NCI-H226 (cell line): Measurements from ENCODE around the gene NPTXR.
A peak's percentile ranks its signal among the peaks of the same experiment; 100 is the strongest.

Experiments
- DNase-seq: peaks from one replicate; pipeline ENCODE4 v3.0.0-alpha.2; 2015

NPTXR gene

GRCh38 chr22:38843657-38844314, at the start of gene NPTXR:
NPTXR (minus strand) TSS chr22:38844028.
- DNase-seq = no peak

GRCh38 chr22:38891256-38891655, 47.4 kb upstream of the NPTXR start:
- DNase-seq = no peak

- no peak for DNase-seq
Measured at GRCh38 chr22:38890377-38890776, 46.5 kb upstream of the NPTXR start.

GRCh38 chr22:38886333-38886732, 42.5 kb upstream of the NPTXR start:
- no peak for DNase-seq

- no peak for DNase-seq
Measured at GRCh38 chr22:38882972-38883622, 39.3 kb upstream of the NPTXR start.

GRCh38 chr22:38881997-38882879, 38.4 kb upstream of the NPTXR start:
- DNase-seq = no peak

GRCh38 chr22:38881464-38881871, 37.6 kb upstream of the NPTXR start:
- DNase-seq = no peak

- no peak for DNase-seq
Measured at GRCh38 chr22:38879961-38880360, 36.1 kb upstream of the NPTXR start.

- DNase-seq = no peak
Measured at GRCh38 chr22:38879108-38879729, 35.4 kb upstream of the NPTXR start.

GRCh38 chr22:38878001-38878400, 34.2 kb upstream of the NPTXR start:
- DNase-seq = no peak

- no peak for DNase-seq
Measured at GRCh38 chr22:38874529-38875222, 30.8 kb upstream of the NPTXR start.

- no peak for DNase-seq
Measured at GRCh38 chr22:38873469-38874411, 29.9 kb upstream of the NPTXR start.

GRCh38 chr22:38872831-38873248, 29.0 kb upstream of the NPTXR start:
- no peak for DNase-seq

GRCh38 chr22:38872172-38872830, 28.5 kb upstream of the NPTXR start, which contains the start of gene CBX6:
CBX6 (minus strand) TSS chr22:38872216; CDS start chr22:38872190, 26 bp downstream.
- DNase-seq = peak; percentile 63

GRCh38 chr22:38871360-38872171, 27.7 kb upstream of the NPTXR start:
- DNase-seq = no peak

GRCh38 chr22:38870791-38871359, 27.0 kb upstream of the NPTXR start:
- DNase-seq = no peak

- DNase-seq = peak; percentile 16
Measured at GRCh38 chr22:38870312-38870741, 26.5 kb upstream of the NPTXR start.

GRCh38 chr22:38869663-38870062, 25.8 kb upstream of the NPTXR start:
- no peak for DNase-seq

- DNase-seq = no peak
Measured at GRCh38 chr22:38868886-38869381, 25.1 kb upstream of the NPTXR start.
